Peyer's patch (tissue), 4 donors: Measurements from ENCODE around the gene BRAF. TPM values are rescaled to one million over a fixed set of nuclear protein-coding genes. Genes with fewer than 3 reads are reported as not detected.
"Not testable (repeated sequence)": the region's sequence is repeated elsewhere in the genome, so short reads cannot be mapped to it uniquely, and the experiment has no call there.

Experiments
- DNase-seq, 3 donors: peaks; one replicate each; pipeline ENCODE4 v3.0.0-alpha.2; 2017 to 2019
- H3K27ac ChIP-seq, 4 donors: fragments of 200-600 bp; sonication (generic); one replicate each; pipeline ENCODE4 v1.5.1; 2016 to 2019
- H3K27me3 ChIP-seq, 2 donors: fragments of 200-600 bp; sonication (generic); one replicate each; pipeline ENCODE4 v1.5.1; 2019
- H3K36me3 ChIP-seq, 3 donors: fragments of 200-600 bp; sonication (generic); one replicate each; pipeline ENCODE4 v1.5.1; 2016 to 2019
- H3K4me1 ChIP-seq, 4 donors: fragments of 200-600 bp; sonication (generic); one replicate each; pipeline ENCODE4 v1.5.1; 2016 to 2019
- H3K4me3 ChIP-seq, 4 donors: fragments of 200-600 bp; sonication (generic); 1 replicate in 3 of 4; 2 replicates in 1 of 4; pipeline ENCODE4 v1.5.1; 2016 to 2019; ENCODE audit warnings: mild to moderate bottlenecking in 1 of 4
- H3K9me3 ChIP-seq, 4 donors: fragments of 200-600 bp; sonication (generic); one replicate each; pipeline ENCODE4 v1.5.1; 2016 to 2019; ENCODE audit warnings: mild to moderate bottlenecking in 1 of 4
- CTCF ChIP-seq, 6 experiments: fragments of 450-650 bp in 4 of 6; fragments of 200-600 bp in 2 of 6; sonication (generic) in 1 of 6; IDR thresholded peaks; one replicate each; pipeline ENCODE4 v1.5.1; 2017 to 2019; ENCODE audit warnings: antibody characterized with exemption in 6 of 6, mild to moderate bottlenecking in 3 of 6, moderate library complexity in 1 of 6
- POLR2A ChIP-seq, 2 donors: fragments of 450-650 bp; IDR thresholded peaks; one replicate each; pipeline ENCODE4 v1.5.1; 2017; ENCODE audit warnings: antibody characterized with exemption in 2 of 2, mild to moderate bottlenecking in 2 of 2, moderate library complexity in 2 of 2
- total RNA-seq, 4 donors: library from RNA; depleted of rRNA; stranded (reverse); fragments of >200 nt; gene quantifications; one replicate each; pipeline ENCODE4 v1.1.0, GENCODE V29; 2016

The BRAF gene
- total RNA-seq, 4 donors from 2014 or later = 26.3 to 97.4 (median 47.6) TPM

- TF ChIP-seq CTCF (IDR thresholded peaks at IDR 0.05) (no peak), POLR2A (IDR thresholded peaks at IDR 0.05) (no peak)
- Histone ChIP-seq H3K27me3 (no peaks in the 10 kb centered on the region), H3K36me3 (no peaks in the 10 kb centered on the region), H3K4me3 (no peak overlapping the region), H3K4me1 (peaks cover 0 to 3% (median 0%) of the 10 kb centered on the region in 4 donors), H3K9me3 (no peaks in the 10 kb centered on the region), H3K27ac (no peak overlapping the region)
- DNase-seq = no peak
Observed at GRCh38 chr7:140915935-140916555, 8.7 kb downstream of the BRAF start.

GRCh38 chr7:140914083-140914482 is 10.6 kb downstream of the BRAF start:
- Histone ChIP-seq H3K9me3 (no peaks in the 10 kb centered on the region), H3K27ac (no peak overlapping the region), H3K27me3 (no peaks in the 10 kb centered on the region), H3K4me1 (peaks cover 0 to 3% (median 0%) of the 10 kb centered on the region in 4 donors), H3K4me3 (no peak overlapping the region), H3K36me3 (no peaks in the 10 kb centered on the region)
- no peak for DNase-seq
- TF ChIP-seq POLR2A (IDR thresholded peaks at IDR 0.05) = no peak
- no peak for TF ChIP-seq CTCF (IDR thresholded peaks at IDR 0.05)

GRCh38 chr7:140913596-140913928 is 11.2 kb downstream of the BRAF start:
- not testable (repeated sequence) for H3K27ac ChIP-seq, H3K9me3 ChIP-seq, H3K4me1 ChIP-seq, H3K36me3 ChIP-seq, DNase-seq, H3K4me3 ChIP-seq, H3K27me3 ChIP-seq

GRCh38 chr7:140911746-140912145 is 13.0 kb downstream of the BRAF start:
- Histone ChIP-seq H3K4me1 (peaks cover 0 to 3% (median 0%) of the 10 kb centered on the region in 4 donors), H3K4me3 (no peak overlapping the region), H3K9me3 (no peaks in the 10 kb centered on the region), H3K27me3 (no peaks in the 10 kb centered on the region), H3K36me3 (no peaks in the 10 kb centered on the region), H3K27ac (no peak overlapping the region)
- TF ChIP-seq POLR2A (IDR thresholded peaks at IDR 0.05) (no peak), CTCF (IDR thresholded peaks at IDR 0.05) (no peak)
- DNase-seq = no peak

- H3K9me3 ChIP-seq = no peaks in the 10 kb centered on the region
- H3K27me3 ChIP-seq = no peaks in the 10 kb centered on the region
- TF ChIP-seq POLR2A (IDR thresholded peaks at IDR 0.05) (no peak), CTCF (IDR thresholded peaks at IDR 0.05) (no peak)
- no peak overlapping the region for H3K4me3 ChIP-seq
- DNase-seq = no peak
- no peaks in the 10 kb centered on the region for H3K36me3 ChIP-seq
- H3K4me1 ChIP-seq = peaks cover 0 to 3% (median 0%) of the 10 kb centered on the region in 4 donors
- H3K27ac ChIP-seq = no peak overlapping the region
Observed at GRCh38 chr7:140909476-140910161, 15.1 kb downstream of the BRAF start.

- no peak for TF ChIP-seq CTCF (IDR thresholded peaks at IDR 0.05)
- no peak for TF ChIP-seq POLR2A (IDR thresholded peaks at IDR 0.05)
- peaks cover 0 to under 1% (median 0%) of the 10 kb centered on the region in 4 donors for H3K4me1 ChIP-seq
- DNase-seq = no peak
- no peaks in the 10 kb centered on the region for H3K36me3 ChIP-seq
- H3K9me3 ChIP-seq = no peaks in the 10 kb centered on the region
- H3K4me3 ChIP-seq = no peak overlapping the region
- no peaks in the 10 kb centered on the region for H3K27me3 ChIP-seq
- no peak overlapping the region for H3K27ac ChIP-seq
Observed at GRCh38 chr7:140908361-140908760, 16.4 kb downstream of the BRAF start.
